ENCODE results near the gene MPRIP.

DNA sequence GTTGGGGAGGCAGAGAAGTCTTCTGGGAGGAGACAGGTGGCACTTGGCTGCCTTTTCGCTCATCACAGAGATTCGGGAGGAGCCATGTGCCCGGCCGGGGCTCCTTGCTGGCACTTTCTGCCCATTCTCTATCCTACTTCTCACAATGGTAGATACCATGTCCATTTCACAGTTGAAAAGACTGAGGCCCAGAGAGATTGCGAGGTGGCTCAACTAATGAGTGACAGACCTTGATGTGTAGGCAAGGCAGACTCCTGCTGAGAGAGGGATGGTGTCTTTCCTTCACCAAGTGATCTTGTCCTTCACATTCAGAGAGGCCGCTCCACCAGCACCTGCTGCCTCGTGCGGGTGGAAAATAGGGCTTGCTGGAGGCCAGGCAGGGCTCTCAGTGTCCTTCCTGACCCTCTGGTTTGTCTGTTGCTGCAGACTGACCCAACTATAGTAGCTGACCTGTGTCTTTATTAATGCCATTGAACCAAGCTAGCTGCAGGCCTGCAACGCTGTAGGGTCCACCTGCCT is 42.1 kb downstream of the MPRIP start:
- TF ChIP-seq, protein P1, sequence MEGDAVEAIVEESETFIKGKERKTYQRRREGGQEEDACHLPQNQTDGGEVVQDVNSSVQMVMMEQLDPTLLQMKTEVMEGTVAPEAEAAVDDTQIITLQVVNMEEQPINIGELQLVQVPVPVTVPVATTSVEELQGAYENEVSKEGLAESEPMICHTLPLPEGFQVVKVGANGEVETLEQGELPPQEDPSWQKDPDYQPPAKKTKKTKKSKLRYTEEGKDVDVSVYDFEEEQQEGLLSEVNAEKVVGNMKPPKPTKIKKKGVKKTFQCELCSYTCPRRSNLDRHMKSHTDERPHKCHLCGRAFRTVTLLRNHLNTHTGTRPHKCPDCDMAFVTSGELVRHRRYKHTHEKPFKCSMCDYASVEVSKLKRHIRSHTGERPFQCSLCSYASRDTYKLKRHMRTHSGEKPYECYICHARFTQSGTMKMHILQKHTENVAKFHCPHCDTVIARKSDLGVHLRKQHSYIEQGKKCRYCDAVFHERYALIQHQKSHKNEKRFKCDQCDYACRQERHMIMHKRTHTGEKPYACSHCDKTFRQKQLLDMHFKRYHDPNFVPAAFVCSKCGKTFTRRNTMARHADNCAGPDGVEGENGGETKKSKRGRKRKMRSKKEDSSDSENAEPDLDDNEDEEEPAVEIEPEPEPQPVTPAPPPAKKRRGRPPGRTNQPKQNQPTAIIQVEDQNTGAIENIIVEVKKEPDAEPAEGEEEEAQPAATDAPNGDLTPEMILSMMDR (conservative IDR thresholded peaks at IDR 0.05): no peak
- no peak for TF ChIP-seq EZH2 (IDR thresholded peaks at IDR 0.05; ENCODE audit: low read depth)

All from PC-9 (cell line).